ENCODE results near the gene C5AR2.
"Not testable (repeated sequence)": the region's sequence is repeated elsewhere in the genome, so short reads cannot be mapped to it uniquely, and the experiment has no call there.

C5AR2 gene

DNA sequence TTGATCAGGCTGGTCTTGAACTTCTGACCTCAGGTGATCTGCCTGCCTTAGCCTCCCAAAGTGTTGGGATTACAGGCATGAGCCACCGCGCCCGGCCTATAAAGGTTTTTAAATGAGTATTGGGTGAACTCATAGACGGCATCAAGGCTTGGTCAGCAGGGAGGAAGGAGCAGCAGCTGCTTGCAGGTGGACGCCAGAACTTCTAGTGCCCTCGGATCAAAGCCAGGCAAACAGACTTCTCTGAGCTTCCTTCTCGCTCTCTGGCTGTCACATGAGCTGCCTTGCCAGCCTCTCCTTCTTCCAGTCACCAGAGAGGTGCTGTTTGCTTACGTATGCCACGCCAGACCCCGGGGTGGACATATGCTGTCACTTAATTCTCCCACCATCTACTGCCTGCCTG is 33.5 kb downstream of the C5AR2 start:
- DNase-seq: not testable (repeated sequence)

DNA sequence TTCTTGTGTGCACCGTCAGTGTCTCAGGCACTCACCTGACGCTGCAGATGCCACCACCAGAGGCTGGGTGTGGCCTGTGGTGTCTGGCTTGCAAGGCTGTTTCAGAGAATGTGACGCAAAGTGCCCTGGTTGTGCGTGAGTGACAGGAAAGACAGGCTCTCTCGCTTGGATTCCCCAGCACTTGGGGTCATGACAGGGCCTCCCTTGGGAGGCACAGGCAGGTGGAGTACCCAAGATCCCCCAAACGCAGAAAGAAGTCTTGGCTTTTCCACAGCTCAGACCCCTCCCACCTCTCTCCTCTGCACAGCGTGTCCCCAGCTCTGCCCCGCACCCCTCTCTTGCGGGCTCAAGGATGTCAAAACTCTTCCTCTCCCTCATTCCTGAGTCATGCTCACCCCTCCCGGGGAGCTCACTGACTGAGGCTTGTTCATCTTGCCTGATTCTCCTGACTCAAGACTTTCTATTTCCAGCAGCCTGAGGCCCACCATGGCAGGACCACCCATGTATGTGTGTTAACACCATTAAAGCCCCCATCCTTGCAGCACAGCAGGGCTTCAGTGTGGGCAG is 38.2 kb downstream of the C5AR2 start:
- DNase-seq: no peak

DNA sequence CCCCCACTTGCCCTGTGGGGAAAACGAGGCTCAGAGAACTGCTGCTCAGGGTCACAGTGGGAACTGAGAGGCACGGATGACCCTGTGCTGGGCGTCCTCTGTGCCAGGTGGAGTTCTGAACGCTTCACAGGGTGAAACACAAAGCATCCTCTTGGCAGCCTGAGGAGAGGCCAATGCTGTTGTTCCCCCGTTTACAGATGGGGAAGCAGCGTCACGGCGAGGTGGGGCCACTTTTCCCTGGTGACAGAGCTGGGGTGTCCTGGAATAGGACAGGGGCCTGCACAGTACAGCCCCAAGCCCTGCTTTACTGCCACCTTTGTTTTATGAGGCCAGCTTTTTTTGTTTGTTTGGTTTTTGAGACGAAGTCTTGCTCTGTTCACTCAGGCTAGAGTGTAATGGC is 39.3 kb downstream of the C5AR2 start:
- no peak for DNase-seq

DNA sequence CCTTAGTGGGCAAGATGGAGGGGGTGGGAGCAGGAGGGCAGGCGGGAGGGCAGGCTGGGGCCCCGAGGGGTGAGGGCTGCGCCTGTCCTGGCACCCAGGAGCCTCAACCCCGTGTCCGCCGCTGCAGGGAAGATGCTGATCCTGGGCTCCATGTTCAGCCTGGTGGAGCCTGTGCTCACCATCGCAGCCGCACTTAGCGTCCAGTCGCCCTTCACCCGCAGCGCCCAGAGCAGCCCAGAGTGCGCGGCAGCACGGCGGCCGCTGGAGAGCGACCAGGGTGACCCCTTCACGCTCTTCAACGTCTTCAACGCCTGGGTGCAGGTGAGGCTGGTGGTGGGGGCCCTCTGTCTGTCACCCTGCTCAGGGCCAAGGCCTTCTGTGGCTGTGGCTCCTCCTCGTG is 40.6 kb downstream of the C5AR2 start:
- DNase-seq: no peak

DNA sequence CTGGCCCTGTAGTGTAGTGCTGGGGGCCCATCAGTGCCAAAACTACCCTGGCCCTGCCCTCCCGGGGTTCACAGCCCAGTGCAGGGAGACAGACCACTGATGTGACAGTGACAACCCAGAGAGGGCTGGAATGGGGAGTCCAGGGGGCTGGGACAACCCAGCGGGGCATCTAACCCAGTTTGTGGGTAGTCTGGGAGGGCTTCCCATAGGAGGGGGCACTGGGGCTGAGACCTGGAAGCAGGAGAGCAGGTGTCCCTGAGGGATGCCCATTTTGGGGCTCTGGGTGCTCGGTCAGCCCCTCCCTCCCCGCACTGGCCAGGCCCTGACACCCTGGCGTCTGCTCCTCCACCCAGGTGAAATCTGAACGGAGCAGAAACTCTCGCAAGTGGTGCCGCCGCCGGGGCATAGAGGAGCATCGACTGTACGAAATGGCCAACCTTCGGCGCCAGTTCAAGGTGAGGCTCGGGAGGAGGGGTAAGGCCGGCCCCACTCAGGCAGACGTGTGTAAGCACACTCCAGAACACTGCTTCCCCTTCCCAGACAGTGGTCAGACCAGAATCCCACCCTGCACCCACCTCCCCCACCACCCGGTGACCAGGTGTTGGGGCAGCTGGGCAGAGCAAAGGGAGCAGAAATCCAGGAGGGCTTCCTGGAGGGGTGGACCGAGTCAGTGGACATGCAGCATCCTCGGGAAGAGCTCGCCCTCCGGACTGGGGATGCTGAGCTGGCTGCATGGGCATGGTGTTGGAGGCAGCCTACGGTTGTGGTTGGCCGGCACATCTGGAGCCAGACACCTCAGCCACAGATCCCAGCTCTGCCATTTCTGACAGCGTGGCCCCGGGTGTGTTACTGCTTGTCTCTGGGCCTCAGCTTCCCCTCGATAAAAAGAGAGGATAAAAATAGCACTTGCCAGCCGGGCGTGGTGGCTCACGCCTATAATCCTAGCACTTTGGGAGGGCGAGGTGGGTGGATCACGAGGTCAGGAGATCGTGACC is 41.6 kb downstream of the C5AR2 start:
- no peak for DNase-seq

DNA sequence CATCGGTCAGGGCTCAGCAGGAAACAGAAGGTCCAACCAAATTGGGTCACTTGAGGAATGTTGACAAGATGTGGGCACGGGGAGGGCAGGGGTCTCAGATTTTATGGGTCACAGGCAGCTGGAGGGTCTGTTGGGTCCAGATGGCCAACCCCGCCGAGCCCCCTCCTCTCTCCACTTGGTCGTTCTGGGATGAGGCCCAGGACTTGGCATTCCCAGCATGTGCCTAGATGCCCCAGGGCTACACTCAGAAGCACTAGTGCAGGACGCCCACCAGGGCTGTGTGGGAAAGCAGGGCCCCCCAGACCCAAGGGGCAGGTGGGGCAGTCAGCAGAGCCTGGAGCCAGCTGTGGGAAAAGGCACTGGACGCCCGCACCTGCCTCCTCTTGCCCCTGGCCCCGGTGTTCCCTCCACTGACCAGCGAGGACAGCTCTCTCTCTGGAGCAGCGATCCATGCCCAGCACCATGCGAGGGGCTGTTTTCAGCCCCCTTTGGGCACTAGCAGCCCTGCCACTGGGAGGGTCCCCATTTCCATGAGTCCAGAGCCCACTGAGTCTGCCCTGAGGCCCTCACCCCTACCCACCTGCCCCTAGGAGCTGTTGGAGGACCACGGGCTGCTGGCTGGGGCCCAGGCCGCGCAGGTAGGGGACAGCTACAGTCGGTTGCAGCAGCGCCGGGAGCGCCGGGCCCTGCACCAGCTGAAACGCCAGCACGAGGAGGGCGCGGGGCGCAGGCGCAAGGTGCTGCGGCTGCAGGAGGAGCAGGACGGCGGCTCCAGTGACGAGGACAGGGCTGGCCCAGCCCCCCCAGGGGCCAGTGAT is 43.1 kb downstream of the C5AR2 start:
- DNase-seq: no peak

DNA sequence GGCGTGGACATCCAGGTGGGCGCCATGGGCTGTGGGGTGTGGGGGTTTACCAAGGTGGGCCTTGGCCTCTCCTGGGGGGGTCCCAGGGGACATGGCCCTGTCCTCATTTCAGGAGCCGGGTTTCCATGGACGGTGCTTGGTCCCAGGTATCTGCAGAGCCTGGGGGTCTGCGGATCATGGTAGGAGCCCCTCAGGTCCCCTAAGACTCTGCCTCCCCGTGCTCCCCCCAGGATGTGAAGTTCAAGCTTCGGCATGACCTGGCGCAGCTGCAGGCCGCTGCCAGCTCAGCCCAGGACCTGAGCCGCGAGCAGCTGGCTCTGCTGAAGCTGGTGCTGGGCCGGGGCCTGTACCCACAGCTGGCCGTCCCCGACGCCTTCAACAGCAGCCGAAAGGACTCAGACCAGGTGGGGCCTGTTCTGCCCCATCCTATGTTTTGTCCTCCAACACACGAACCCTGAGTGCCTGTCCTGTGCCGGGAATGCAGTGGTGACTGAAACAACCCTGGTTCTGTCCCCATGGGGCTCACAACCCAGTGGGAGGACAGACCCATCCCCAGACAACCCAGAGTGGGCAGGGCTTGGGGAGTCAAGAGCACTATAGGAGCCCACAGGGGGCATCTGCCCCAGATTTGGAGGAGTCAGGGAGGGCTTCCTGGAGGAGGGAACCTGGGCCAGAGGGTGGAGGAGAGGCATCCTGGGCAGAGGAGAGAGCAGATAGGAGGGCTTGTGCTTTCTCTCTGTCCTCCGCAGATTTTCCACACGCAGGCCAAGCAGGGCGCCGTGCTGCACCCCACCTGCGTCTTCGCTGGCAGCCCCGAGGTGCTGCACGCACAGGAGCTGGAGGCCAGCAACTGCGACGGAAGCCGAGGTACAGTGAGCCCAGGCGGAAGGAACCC is 44.0 kb downstream of the C5AR2 start:
- no peak for DNase-seq

DNA sequence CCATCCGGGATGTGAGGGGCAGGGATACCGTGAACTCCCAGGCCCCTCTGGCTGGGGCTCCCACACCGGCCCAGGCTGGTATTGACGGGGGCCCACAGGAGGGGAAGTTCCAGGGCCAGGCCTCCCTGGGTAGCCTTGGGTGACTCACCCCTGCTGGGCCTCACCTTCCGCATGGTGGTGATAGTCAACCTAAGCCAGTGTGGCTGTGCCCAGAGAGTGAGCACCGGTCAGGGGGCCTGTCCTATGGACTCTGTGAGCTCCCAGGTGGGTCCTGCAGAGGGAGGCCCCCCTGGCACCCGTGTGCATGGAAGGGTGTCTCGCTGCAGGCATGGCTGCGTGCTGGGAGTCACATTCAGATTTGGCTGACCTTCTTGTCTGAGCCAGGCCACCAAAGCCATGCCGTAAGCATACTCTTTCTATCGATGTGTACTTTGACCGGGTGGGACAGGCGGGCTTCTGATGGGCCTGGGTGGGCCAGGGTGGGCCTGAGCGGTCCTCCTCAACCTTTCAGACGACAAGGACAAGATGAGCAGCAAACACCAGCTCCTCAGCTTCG is 44.7 kb downstream of the C5AR2 start:
- DNase-seq: no peak

DNA sequence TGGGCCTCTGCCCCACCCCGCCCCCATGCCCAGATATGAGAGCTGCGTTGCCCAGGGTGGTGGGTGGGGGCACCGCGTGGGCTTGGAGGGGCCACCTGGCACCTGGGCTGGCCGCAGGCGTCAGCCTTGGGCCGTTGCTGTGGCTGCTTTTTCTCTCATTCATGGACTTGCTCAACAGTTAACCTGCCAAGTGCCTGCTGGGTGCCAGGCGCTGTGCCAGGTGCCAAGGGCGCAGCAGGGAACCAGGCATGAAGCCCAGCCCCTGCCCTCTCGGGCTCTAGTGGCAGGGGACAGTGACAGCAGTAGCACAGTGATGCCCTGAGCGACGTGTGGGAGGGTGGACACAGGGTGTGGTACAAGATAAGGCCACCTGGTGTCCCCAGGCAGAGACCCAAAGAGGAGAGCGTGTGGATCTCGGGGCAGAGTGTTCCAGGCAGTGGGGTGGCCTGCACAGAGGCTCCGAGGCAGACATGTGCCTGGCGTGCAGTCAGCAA is 45.3 kb downstream of the C5AR2 start:
- no peak for DNase-seq

DNA sequence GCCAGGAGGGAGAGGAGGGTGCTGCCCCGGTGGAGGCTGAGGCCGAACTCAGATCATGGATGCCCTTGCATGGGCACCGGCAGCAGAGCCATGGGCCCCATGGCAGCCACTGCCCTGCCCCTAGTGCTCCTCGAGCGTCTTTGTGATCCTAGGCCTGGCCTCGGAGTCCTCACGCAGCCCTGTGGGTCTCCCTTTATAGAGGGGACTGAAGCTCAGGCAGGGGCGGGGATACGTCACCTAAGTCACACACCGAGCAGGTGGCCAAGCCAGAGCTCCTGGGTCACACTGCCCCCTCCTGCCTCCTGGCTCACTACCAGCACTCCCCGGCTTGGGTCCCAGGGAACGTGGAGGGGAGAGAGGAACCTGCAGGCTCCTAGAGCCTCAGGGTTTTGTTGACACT is 45.8 kb downstream of the C5AR2 start:
- no peak for DNase-seq

DNA sequence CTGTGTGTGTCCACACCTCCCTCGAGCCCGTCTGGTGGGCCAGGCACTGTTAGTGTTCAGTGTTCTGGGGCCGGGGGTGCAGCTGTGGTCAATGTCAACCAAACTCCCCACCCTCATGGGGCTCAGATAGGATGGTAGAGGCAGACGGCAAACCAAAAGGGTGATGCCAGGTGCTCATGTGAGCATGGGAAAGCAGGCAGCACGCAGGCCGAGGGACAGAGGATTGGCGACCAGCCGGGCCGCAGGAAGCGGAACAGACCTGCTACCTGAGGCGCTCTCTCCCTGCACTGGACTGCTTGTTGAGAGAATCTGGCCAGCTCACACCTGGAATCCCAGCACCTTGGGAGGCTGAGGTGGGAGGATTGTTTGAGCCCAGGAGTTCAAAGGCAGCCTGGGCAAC is 46.3 kb downstream of the C5AR2 start:
- DNase-seq: no peak

DNA sequence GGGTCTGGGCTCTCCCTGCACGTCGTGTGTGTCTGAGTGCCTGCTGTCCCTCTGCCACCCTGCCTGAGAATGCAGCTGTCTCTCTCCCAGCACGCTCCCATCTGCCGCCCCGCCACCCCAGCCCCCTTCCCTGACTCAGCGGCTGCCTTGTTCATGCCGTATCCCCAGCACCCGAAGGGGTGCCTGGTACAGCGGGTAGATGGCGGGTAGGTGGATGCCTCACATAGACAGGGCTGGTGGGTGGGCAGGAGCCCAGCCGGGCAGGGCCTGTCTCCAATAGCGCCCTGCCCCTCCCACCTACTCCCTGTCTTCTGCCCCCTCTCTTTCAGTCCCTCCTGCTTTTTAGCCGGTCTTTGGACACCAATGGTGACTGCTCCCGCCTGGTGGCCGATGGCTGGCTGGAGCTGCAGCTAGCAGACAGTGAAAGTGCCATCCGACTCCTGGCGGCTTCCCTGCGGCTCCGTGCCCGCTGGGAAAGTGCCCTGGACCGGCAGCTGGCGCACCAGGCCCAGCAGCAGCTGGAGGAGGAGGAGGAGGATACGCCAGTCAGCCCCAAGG is 47.5 kb downstream of the C5AR2 start:
- DNase-seq: no peak

DNA sequence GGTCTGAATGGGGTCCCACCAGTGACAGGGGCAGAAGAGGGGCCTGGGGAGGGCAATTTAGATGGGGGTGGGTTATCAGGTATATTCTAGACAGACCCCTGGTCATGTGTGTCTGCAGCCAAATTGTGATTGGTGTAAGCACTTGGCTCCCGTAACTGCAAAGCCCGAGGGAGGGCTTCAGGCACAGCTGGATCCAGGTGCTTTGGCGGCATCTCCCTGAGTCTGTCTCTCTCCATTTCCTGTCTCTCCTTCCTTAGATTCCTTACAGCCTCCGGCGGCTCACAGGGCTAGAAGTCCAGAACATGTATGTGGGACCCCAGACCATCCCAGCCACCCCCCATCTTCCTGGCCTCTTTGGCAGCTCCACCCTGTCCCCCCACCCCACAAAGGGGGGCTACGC is 48.6 kb downstream of the C5AR2 start:
- DNase-seq: no peak

DNA sequence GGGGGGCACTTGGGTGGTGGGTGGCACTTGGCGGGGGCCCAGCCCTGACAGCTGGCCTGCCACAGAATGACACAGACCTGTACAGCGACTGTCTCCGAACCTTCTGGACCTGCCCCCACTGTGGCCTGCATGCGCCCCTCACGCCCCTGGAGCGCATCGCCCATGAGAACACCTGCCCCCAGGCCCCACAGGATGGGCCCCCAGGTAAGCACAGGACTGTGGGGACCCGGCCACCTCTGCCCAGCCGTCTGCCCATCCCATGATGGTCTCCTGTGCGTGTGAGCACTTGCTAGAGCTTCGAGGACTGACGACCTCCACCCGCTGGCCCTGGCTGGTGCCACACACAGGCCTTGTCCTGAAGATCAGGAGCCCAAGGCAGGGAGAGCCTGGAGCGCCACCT is 49.1 kb downstream of the C5AR2 start:
- no peak for DNase-seq

DNA sequence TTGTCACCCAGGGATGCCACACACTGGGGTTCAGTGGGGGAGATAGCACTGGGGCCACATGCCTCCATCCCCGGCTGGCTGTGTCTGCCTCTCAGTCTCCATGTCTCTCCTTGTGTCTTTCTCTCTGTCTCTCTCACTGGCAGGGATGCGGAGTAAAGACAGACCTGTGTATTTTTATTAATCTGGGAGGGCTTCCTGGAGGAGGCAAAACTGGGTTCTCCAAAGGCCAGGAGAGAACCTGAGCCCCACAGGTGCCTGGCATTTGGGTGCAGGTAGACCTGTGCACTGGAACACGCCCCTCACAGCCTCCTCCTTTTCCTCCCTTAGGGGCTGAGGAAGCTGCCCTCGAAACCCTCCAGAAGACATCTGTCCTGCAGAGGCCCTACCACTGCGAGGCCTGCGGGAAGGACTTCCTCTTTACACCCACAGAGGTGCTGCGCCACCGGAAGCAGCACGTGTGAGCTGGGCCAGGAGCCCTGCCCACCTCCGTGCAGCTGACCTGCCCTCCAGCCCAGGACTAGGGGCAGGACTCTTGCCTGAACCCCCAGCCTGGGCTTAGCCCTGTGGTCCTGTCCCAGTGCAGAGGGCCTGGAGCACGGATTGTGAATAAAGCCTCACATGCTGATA is 49.8 kb downstream of the C5AR2 start:
- no peak for DNase-seq

DNA sequence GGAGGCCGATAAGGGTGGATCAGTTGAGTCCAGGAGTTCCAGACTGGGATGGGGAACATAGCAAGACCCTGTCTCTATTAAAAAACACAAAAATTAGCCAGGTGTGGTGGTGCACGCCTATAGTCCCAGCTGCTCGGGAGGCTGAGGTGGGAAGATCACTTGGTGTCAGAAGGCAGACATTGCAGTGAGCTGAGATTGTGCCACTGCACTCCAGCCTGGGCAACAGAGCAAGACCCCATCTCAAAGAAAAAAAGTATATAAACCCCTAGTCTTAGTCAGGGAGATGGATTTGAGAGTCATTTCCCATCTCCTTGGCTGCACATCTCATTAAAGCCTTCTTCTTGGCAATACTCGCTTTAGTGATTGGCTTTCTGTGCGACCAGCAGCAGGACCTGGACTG is 51.9 kb downstream of the C5AR2 start:
- DNase-seq: not testable (repeated sequence)

DNA sequence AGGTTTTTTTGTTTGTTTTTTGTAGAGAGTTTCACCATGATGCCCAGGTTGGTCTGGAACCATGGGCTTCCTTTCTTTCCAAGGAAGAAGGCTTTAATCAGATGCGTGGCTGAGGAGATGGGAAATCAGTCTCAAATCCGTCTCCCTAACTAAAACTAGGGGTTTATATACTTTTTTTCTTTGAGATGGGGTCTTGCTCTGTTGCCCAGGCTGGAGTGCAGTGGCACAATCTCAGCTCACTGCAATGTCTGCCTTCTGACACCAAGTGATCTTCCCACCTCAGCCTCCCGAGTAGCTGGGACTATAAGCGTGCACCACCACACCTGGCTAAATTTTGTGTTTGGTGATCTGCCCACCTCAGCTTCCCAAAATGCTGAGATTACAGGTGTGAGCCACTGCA is 52.6 kb downstream of the C5AR2 start:
- not testable (repeated sequence) for DNase-seq

DNA sequence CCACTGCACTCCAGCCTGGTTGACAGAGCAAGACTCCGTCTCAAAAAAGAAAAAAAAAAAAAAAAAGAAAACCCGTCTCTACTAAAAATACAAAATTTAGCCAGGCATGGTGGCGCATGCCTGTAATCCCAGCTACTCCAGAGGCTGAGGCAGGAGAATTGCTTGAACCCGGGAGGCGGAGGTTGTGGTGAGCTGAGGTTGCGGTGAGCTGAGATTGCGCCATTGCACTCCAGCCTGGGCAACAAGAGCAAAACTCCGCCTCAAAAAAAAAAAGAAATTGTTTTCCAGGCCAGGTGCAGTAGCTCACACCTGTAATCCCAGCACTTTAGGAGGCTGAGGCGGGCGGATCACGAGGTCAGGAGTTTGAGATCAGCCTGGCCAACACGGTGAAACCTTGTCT is 54.6 kb downstream of the C5AR2 start:
- not testable (repeated sequence) for DNase-seq

DNA sequence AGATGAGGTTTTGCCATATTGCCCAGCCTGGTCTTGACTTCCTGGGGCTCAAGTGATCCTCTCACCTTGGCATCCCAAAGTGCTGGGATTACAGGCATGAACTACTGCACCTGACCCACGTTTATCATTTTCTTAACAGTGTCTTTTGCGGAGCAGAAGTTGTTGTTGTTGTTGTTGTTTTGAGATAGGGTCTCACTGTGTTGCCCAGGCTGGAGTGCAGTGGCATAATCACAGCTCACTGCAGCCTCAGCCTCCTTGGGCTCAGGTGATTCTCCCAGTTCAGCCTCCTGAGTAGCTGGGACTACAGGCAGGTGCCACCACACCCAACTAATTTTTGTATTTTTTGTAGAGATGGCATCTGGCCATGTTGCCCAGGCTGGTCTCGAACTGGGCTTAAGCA is 55.6 kb downstream of the C5AR2 start:
- DNase-seq: not testable (repeated sequence)

DNA sequence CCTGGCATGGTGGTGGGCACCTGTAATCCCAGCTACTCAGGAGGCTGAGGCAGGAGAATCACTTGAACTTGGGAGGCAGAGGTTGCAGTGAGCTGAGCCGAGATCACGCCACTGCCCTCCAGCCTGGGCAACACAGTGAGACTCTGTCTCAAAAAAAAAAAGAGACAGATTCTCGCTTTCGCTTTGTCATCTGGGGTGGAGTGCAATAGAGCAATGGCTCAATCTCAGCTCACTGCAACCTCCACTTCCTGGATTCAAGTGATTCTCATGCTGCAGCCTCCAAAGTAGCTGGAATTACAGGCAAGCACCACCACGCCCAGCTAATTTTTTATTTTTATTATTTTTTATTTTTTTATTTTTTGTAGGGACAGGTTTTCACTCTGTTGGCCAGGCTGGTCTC is 56.7 kb downstream of the C5AR2 start:
- not testable (repeated sequence) for DNase-seq

DNA sequence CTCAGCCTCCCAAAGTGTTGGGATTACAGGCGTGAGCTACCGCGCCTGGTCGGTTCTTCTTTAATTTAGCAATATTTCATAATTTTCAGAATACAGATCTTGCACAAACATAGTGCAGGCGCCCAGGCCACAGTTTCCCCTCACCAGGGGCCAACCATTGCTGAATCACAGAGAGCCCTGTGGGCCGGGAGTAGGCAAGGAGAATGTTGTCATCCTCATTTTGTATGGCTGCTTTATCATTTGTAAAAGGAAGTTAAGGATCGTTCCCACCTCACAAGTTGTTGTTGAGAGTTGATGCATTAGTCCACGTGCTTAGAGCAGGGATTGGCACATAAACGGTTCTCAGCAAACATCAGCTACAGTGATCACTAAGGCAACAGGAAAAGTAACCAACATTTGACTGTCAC is 57.2 kb downstream of the C5AR2 start:
- DNase-seq: no peak
